WI38 (cell line): ENCODE measurements around the gene RAD17.
"Not testable (repeated sequence)": the region's sequence is repeated elsewhere in the genome, so short reads cannot be mapped to it uniquely, and the experiment has no call there.

Source experiments
- H3K4me3 ChIP-seq: 2 replicates; pipeline ENCODE4 v1.5.1; 2011; ENCODE audit warnings: low read depth, mild to moderate bottlenecking, control low read depth, low read length
- CTCF ChIP-seq: IDR thresholded peaks from 2 replicates; pipeline ENCODE4 v1.5.1; 2012; ENCODE audit warnings: low read depth, mild to moderate bottlenecking, control low read depth, low read length

RAD17 gene

GRCh38 chr5:69451941-69452647 is 82.5 kb downstream of the RAD17 start:
- no peak for TF ChIP-seq CTCF

GRCh38 chr5:69453487-69453886 is 83.9 kb downstream of the RAD17 start:
- not testable (repeated sequence) for H3K4me3 ChIP-seq

More at GRCh38 chr5:69451941-69452647, 82.5 kb downstream of the RAD17 start:
- H3K4me3 ChIP-seq, result no peak overlapping the region

GRCh38 chr5:69454460-69455249 is 85.0 kb downstream of the RAD17 start:
- no peak for TF ChIP-seq CTCF
- no peak overlapping the region for H3K4me3 ChIP-seq

- H3K4me3 ChIP-seq, result not testable (repeated sequence)
These were observed 85.9 kb downstream of the RAD17 start for GRCh38 chr5:69455428-69455988.

GRCh38 chr5:69462170-69462569 is 92.6 kb downstream of the RAD17 start:
- H3K4me3 ChIP-seq, result no peak overlapping the region
- TF ChIP-seq CTCF, result no peak
